ENCODE results near the gene SHB.

Gene SHB

GRCh38 chr9:38039907-38040682, 28.9 kb downstream of the SHB start:
- FAIRE-seq: no peak

DNA sequence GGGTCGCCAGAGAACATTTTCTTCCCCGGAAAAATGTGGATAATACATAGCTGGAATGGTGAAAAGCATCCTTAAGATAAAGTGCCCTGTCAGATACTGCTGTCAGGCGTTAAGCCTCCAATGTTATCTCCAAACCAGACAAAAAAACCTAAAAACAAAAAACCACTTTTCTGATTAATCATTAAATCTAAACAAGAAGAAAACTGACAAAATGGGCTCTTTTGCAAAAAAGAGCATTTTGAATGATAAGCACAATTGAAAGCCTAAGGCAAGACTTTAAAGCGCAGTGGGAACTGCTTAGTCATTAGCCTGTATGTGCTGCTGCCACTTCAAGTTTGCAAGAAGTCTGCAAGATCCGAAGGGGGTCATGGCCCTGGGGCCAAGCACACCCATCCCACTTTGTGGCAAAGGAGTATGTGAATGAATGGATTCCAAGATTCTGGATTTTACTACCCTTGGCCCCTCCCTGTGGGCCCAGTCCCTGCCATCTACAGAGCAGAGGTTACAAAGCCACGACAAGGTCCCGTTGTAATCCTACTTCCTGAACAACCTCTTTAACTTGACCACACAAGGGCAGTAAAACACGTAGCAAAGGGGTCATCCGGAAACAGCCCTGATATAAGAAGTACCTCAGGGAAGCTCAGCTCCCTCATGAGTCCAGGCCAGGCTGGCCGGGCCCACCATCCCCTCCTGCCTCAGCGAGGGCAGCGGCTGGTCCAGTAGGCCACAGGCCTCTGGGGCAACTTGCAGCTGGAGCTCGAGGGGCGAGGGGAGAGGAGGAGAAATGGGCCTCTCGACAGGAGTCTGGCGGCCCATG, 29.7 kb downstream of the SHB start:
- FAIRE-seq: no peak

GRCh38 chr9:38038307-38039089, 30.5 kb downstream of the SHB start:
- no peak for FAIRE-seq

DNA sequence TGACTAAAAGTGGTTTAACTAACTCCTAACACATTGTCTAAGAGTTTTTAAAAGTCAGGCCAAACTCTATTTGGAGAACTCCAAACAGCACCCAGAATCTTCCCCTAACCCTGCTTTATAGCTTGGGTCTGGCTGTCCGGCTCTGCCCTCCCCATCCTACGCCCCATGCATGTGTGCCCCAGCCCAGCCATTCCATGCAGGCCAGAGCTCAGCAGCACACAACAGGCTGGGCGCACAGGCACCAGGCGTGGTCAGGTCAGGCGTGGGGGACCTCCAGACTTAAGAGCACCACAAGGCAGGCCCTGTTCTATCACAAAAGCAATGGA, 31.1 kb downstream of the SHB start:
- FAIRE-seq: no peak

DNA sequence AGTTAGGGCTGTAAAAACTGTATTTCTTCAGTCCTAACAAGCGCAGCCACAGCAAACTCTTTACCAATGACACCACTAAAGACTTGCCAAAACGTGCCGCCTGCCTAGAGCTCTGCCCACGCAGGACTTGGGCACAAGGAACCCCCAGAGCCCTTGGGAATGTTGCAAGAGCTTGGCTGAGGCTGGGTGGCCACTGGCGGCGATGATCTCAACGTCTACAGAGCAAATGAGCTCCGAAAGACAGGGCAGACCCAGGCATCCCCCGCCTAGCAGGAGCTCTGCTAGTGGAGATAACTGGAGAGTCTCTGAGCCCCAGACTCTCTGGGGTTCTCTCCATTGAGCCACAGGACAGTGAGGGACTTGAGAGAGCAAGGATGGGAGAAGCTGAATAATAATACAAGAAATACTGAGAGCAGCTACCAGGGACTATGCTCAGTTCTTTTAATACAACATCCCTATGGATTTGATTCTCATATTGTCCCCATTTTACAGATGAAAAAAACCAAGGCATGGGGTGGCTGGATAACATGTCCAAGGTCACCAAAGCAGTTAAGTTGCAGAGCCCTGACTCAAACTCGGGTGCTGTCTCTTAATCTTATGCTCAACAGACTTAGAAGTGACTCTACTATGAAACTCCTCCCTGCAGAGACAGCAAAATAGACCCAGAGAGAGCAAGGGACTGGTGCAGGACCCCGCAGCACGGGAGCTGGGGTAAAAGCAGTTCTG, 32.5 kb downstream of the SHB start:
- FAIRE-seq: no peak

GRCh38 chr9:38035873-38036272, 33.2 kb downstream of the SHB start:
- FAIRE-seq: no peak

DNA sequence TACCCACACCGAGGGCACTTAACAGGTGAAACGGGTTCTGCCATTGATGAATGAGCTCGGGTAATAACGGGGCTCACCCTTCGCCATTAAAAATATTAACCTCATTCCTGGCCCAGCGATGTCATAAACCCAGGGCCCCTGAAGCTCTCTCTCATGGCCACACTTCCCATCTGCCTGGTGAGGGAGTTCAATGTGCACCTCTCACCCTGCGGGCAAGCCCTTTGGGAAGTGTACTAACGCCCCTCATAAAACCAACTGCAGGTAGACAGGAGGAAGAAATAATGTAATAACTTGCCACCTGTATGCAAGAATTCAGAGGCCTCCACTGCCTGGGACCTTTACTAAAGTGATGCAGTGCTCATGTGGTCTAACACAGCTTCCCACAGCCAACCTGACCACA, 35.1 kb downstream of the SHB start:
- FAIRE-seq: no peak

GRCh38 chr9:38032266-38033110, 36.5 kb downstream of the SHB start:
- FAIRE-seq: no peak

DNA sequence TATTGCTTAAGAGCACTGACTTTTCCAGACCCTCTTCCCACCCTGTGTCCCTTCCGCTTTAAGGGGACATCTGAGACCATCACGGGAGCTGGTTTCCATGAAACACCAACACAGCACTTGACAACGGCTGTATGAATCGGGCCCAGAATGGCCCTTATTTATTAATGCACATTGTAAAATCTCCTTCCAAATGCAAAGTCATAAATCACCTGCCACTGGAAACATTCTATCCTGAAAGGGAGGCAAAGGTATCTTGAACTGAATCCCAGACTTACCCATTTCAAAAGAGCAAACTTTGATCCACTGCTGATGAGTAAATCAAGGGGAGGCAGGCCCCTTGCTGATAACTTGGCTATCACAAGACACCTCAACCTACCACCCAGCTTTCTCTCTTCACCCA, 37.4 kb downstream of the SHB start:
- FAIRE-seq: no peak

- FAIRE-seq: no peak
These were observed 38.4 kb downstream of the SHB start for GRCh38 chr9:38030658-38031057.

- no peak for FAIRE-seq
These were observed 39.0 kb downstream of the SHB start for GRCh38 chr9:38029915-38030638.

DNA sequence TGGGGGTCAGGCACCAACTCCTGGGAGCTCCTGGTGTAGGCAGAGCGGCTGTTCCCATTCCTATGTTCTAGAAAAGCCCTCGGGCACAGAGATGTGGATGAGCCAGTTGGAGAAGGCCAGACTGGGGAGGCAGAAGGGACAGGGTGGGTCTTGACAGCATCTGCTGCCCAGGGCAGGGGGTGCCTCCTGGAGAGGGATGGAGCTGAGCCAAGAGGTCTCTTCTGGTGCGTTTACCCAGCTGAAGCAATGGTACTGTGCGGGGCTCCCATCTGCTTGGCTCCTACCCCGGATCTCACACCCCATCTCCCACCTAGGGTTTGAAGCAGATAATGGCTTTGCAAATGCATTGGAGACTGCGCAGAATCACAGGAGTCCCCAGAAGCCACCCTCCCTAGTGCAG, 41.3 kb downstream of the SHB start:
- FAIRE-seq: no peak

GRCh38 chr9:38026840-38027527, 42.0 kb downstream of the SHB start:
- FAIRE-seq: no peak

- FAIRE-seq: no peak
These were observed 42.8 kb downstream of the SHB start for GRCh38 chr9:38026021-38026809.

DNA sequence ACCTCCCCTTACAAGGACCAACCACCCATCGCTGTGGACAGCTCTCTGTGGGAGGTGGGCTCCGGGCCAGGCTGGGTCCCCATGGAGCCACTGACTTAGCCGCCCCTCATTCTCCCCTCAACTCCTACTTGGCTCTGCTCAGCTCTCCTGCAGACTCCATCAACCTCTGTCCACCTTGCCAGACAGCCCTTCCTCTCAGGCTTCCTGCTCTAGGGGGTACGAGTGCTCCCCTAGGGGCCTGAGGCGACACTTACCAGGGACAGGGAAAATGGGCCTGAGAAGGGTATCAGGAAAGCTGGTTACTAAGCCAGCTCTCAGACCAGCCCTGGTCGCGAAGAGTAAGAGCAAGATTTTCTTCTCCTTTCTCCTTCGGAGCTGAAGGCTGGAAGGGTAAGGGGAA, 43.9 kb downstream of the SHB start:
- no peak for FAIRE-seq

DNA sequence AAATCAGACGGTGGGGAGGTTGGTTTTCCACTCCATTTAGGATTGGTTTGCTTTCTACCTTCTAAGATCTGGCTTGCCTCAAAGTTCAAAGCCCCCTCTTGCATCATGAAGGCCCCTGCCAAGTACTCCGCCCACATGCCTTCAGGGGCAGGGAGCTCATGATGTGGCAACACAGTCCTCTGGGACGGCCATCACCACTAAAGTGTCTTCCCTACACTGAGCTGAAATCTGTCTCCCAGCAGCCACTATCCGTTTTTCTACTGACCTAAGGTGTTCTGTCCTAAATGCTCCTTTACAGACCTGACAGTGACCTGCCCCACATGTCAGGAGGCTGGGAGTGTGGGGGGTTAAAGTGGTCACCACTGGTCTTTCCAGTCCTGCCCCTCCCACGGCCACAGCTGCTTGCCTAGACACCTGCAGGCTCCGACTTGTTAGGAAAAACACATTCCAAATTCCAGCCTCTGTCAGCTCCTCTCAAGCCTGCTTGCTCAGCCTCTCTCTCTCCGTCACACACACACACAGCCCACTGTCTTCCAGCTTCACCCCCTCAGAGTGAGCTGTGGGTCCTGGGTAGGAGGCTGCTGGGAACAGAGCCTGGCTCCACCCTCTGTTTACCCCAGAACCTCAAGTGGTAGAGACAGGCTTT, 44.9 kb downstream of the SHB start:
- no peak for FAIRE-seq

- no peak for FAIRE-seq
These were observed 45.4 kb downstream of the SHB start for GRCh38 chr9:38023661-38024035.

- no peak for FAIRE-seq
These were observed 46.0 kb downstream of the SHB start for GRCh38 chr9:38022995-38023394.

DNA sequence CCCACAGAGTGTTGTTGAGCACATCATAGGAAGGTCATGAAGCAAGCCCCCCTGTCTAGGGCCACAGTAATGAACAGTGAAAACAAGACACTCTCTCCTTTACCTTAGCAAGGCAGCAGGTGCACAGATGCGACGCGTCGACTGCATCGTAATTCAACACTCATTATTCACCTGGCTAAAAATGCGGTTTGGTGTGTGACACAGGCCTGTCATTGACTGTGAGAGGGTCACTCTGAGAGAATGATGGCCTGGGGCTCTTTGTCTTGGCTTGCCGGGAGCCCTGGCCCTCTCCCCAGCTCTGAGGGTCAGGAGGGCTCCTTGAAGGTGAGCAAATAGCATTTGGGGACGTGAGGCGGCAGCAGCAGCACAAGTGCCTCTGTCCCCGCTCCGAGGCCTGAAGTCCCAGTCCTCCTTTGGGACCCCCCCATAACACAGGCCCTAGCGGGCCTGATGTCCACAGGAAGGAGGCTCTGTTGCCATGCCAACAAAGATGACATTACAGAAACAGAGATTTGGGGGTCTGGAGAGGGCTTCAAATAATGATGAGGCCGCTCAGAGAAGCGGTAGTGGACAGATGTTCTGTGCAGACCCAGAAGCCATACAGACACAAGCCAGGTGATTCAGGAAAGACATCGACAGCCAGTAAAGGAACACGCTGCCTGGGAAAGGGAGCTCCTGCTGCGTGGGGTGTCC, 46.7 kb downstream of the SHB start:
- no peak for FAIRE-seq

All from A204.1 (cell line).